Stimulated activated CD8-positive, alpha-beta memory T cell treated with anti-CD3 and anti-CD28 coated beads, Interleukin-15, amount 100 ng/mL, for 4 hours (primary cell): Measurements from ENCODE around the gene NUCB1.
"Not testable (repeated sequence)": the region's sequence is repeated elsewhere in the genome, so short reads cannot be mapped to it uniquely, and the experiment has no call there.

Experiments
- DNase-seq, 2 donors: peaks; one replicate each; pipeline ENCODE4 v3.0.0-alpha.2; 2020; ENCODE audit warnings: low read depth in 2 of 2

NUCB1 gene

DNA sequence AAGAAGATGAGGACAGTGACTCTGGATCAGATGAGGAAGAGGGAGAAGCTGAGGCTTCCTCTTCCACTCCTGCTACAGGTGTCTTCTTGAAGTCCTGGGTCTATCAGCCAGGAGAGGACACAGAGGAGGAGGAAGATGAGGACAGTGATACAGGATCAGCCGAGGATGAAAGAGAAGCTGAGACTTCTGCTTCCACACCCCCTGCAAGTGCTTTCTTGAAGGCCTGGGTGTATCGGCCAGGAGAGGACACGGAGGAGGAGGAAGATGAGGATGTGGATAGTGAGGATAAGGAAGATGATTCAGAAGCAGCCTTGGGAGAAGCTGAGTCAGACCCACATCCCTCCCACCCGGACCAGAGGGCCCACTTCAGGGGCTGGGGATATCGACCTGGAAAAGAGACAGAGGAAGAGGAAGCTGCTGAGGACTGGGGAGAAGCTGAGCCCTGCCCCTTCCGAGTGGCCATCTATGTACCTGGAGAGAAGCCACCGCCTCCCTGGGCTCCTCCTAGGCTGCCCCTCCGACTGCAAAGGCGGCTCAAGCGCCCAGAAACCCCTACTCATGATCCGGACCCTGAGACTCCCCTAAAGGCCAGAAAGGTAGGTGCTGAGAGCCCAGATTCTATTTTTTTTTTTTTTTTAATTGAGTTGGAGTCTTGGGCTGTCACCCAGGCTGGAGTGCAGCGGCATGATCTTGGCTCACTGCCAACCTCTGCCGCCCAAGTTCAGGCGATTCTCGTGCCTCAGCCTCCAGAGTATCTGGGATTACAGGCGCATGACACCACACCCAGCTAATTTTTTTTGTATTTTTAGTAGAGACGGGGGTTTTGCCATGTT is 25.6 kb upstream of the NUCB1 start:
- no peak for DNase-seq

DNA sequence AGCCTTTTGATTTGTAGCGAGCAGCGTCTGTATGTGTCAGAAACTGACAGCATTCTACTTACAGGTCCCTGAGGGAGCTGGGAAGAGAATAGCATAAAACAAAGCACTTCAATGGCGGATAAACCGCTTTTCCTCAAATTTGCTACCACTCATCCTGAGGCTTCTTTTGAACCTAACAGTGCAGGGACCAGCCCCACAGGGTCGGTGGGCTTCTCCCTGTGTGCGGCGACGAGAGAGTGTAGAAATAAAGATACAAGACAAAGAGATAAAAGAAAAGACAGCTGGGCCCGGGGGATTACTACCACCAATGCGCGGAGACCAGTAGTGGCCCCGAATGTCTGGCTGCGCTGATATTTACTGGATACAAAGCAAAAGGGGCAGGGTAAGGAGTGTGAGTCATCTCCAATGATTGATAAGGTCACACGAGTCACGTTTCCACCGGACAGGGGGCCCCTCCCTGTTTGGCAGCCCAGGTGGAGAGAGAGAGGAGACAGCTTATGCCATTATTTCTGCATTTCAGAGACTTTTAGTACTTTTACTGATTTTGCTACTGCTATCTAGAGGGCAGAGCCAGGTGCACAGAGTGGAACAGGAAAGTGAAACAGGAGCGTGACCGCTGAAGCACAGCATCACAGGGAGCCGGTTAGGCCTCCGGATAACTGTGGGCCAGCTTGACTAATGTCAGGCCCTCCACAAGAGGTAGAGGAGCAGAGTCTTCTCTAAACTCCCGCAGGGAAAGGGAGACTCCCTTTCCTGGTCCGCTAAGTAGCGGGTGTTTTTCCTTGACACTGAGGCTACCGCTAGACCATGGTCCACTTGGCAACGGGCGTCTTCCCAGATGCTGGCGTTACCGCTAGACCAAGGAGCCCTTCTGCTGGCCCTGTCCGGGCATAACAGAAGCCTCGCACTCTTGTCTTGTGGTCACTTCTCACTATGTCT is 23.8 kb upstream of the NUCB1 start:
- DNase-seq, result not testable (repeated sequence)

DNA sequence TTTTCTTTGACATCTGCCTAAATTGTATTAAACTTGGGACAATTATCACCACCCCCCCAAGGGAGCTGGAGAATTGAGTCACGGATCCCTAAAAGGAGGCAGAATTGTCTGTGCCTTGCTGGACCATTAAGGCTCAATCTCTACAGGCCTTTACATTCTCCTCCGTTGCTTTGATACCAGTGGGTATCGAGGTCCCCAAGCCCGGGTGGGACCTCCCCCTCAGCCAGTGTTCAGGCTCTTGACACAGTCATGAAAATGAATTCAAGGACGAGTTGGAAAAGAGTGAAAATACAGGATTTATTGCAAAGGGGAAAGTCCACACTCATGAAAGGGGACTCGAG is 22.3 kb upstream of the NUCB1 start:
- no peak for DNase-seq

DNA sequence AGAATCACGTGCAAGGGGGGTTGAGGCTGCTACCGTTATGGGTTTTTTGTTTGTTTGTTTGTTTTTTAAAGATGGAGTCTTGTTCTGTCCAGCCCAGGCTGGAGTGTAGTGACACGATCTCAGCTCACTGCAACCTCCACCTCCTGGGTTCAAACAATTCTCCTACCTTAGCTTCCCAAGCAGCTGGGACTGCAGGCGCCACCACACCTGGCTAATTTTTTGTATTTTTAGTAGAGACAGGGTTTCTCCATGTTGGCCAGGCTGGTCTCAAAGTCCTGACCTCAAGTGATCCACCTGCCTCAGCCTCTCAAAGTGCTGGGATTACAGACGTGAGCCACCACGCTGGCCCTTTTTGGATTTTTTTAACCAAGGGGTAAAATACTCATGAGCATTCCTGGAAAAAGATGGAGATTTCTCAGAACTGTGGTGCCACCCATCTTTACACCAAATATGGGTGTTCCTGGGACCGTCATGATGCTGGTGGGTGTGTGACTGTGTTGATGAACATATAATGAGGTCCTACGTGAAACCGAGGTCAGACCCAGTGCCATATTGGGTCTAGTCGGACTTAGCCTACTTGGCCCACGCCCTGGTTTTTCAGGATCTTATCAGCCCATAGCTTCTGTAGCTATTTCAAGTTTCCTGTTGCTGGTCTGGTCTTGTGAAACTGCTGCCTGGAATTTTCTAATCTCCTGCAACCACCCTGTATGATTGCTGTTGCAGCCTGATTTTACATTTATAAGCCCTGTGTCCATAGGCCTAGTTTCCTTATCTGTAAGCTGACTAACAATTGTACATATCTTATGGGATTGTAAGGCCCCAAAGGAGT is 21.7 kb upstream of the NUCB1 start:
- no peak for DNase-seq

DNA sequence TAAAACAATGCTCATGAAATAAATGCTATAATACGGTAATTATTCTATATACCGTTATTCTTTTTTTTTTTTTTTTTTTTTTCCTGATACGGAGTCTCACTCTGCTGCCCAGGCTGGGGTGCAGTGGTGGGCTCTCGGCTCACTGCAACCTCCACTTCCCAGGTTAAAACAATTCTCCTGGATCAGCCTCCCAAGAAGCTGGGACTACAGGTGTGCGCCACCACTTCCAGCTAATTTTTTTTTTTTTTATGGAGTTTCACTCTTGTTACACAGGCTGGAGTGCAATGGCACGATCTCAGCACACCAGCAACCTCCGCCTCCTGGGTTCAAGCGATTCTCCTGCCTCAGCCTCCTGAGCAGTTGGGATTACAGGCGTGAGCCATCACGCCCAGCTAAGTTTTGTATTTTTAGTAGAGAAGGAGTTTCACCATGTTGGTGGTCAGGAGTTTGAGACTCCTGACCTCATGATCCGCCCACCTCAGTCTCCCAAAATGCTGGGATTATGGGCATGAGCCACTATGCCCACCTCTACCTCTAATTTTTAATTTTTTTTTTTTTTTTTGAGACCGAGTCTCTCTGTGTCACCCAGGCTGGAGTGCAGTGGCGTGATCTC is 21.0 kb upstream of the NUCB1 start:
- no peak for DNase-seq

DNA sequence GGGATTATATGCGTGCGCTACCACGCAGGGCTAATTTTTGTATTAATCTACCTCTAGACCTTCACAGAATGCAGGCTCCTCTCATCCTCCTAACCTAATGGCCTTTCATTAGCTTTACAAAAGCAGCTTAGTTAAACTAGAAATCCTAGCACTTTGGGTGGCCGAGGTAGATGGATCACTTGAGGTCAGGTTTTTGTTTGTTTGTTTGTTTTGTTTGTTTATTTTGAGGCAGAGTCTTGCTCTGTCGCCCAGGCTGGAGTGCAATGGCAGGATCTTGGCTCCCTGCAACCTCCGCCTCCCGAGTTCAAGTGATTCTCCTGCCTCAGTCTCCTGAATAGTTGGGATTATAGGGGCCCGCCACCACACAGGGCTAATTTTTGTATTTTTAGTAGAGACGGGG is 20.4 kb upstream of the NUCB1 start:
- not testable (repeated sequence) for DNase-seq

DNA sequence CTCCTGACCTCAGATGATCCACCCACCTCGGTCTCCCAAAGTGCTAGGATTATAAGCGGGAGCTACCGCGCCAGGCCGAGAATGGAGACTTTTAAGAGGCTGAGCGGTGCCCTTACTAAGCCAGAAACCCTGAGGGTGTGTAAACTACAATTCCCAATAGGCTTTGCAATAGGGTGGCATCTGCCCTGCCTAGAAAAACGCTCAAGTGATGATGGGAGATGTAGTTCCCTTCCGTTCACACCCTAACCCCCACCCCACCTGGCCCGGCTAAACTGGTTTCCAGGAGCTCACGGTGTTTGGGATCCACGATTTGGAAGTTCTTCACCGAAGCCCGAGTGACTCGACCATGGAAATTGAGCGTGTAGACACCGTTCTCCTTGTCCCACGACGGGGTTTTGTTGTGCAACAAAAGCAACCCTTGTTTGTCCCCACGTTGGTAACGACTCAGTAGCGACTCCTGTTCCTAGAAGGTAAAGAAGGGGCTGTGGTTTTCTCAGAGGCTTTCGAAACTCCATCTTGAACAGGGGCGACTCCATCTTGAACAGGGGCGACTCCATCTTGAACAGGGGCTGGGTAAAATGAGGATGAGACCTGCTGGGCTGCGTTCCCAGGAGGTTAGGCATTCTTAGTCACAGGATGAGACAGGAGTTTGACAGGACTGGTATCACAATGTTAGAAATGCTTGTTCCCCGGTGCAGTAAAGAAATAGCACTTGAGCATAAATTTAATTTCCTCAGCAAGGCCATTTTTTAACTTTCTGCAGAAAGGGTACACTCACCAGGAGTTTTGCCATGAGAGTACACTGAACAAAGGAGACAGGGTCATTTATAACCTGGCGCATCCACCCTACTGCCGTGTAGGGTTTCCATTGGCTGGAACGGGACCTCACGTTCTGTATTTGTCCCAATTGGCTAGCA is 18.1 kb upstream of the NUCB1 start:
- no peak for DNase-seq

DNA sequence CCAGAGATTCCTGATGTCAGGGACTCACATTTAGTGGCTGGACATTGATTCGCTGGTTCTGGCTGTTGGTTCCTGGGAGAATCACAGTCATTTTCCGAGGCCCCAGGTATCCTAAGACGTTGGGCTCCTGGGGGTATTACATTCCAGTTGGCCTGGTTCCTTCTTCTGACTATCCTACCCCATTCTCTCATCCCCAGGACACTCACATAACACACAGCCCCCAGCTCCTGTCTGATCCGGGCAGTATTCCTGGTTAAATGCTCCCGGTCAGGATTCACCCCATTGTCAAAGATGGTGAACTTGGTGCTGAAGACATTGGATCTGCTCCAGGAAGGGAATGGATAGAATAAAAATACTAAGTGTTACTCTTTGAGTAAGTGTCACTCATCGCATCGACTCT is 16.4 kb upstream of the NUCB1 start:
- no peak for DNase-seq

DNA sequence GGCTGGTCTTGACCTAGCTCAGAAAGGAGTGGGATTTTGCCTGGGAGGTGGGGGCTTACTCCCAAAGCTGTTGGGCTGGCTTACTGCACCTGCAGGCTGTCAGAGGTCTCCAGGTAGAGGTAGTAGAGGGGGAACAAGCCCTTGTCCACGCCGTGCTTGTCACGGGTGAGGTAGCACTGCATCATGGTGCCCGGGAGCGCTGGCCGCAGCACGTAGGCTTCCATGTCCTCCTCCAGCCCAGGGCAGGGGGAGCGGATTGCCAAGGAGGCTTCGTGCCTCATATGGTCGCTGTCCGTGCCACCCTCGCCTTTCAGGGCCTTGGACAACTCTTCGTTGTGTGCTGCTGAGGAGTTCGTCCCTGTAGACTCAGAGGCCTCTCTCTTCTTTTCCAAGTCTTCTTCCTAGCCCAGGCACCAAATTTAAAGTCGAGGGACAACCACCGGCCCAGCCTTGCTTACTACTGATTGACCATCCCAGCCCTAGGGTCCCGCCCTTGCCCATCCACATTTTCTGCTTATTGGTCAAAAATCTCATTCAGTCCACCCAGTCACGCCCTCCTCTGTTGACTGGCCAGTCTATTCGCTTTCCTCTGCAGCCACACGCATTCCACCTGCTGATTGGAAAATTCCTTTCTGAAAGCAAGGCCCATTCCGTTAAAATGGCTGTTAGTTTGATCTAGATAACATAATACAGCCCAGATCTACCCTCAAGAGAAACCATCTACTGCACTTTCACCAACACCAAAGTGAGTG is 12.1 kb upstream of the NUCB1 start:
- DNase-seq, result no peak

DNA sequence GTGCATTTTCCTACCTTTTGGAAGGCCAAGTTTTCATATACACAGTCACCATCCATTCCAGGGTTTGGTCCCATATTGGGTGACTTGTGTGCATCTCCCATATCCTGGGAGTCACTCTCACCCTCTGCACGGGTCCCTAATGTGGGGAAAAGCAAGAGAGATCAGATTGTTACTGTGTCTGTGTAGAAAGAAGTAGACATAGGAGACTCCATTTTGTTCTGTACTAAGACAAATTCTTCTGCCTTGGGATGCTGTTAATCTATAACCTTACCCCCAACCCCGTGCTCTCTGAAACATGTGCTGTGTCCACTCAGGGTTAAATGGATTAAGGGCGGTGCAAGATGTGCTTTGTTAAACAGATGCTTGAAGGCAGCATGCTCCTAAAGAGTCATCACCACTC is 10.6 kb upstream of the NUCB1 start:
- not testable (repeated sequence) for DNase-seq

DNA sequence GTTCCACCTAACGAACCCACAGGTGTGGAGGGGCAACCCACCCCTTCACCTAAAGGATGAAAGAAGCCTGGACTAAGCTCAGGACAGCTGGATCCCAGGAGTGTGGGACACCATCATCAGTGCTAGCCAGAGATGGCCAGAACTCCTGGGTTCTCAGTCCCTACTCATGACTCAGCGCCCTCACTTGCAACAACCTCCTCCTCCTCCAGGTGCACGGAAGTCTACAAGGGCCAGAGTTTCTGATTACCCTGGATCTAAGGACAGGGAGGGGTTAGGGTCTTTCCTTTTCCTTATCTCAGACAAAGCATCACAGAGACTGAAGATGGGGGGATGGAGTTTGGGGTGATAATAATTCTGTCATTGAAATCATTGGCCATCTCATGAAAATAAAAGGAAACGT is 9.6 kb upstream of the NUCB1 start:
- DNase-seq, result no peak

DNA sequence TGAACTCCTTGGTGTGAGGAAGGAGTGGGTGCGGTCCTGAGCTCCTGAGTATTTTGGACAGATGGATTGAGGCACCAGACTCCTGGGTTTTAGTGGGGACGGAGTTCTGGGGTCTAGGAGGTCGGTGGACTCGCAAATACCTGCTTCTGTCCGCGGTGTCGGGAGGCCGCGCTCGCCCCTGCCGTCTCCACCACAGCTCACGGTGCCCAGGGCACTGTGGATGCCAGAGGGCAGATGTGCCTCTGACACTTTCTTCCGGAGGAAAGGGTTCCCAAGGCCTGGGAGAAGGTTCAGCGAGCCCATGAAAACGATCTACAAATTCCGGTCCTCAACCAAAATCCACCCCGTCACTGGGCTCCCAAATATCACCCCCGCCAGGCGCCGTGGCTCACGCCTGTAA is 4.9 kb upstream of the NUCB1 start:
- no peak for DNase-seq

DNA sequence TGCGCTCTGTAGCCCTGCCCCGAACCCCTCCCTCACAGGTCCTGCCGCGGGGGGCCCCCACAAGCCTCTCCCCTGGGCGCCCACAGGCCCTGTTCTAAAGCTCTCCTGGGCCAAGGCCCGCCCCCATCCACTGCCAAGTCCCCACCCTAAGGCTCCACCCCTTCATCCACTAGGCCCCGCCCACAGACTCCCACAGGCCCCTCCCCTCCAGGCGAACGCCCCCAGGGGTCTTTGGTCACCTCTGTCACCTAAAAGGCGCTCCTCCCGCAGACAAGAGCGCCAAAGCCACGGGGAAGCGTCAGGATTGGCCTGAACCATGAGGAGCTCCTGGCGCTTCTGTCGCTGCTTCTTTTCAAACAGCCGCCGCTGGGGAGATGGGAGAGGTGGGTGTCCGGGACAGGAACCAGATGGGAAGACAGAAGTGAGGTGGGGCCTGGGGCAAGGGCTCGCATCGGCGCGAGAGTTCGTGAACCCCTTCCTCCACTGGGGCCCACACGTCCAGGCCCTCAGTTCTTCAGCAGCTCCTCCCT is 3.9 kb upstream of the NUCB1 start:
- DNase-seq, result no peak

DNA sequence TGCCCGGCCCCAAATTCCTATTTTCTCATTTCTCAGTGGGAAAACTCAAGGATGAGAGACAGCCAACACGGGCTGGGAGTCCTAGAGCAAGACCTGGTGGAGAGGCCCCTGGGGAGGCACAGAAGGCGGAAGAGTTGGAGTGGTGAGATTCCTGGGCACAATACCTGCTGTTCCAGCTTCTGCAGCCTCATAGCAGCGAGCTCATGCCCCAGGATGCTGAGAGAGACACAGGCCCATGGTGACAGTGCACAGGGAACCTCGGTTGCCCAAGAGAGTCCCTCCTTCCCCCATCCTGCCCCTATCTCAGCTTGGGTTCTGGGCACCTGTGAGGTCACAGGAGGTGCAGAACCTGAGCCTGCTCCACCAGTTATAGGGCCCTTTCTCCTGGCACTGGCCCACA is 2.9 kb upstream of the NUCB1 start:
- no peak for DNase-seq

DNA sequence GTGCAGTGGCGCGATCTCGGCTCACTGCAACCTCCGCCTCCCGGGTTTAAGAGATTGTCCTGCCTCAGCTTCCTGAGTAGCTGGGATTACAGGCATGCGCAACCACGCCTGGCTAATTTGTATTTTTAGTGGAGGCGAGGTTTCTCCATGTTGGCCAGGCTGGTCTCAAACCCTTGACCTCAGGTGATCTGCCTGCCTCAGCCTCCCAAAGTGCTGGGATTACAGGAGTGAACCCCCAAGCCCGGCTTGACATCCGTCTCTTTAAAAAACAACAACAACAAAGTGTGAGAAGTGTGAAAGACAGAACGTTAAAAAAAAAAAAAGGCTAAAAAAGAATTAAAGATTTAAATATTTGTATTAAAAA is 744 bp upstream of the NUCB1 start:
- DNase-seq, result not testable (repeated sequence)

DNA sequence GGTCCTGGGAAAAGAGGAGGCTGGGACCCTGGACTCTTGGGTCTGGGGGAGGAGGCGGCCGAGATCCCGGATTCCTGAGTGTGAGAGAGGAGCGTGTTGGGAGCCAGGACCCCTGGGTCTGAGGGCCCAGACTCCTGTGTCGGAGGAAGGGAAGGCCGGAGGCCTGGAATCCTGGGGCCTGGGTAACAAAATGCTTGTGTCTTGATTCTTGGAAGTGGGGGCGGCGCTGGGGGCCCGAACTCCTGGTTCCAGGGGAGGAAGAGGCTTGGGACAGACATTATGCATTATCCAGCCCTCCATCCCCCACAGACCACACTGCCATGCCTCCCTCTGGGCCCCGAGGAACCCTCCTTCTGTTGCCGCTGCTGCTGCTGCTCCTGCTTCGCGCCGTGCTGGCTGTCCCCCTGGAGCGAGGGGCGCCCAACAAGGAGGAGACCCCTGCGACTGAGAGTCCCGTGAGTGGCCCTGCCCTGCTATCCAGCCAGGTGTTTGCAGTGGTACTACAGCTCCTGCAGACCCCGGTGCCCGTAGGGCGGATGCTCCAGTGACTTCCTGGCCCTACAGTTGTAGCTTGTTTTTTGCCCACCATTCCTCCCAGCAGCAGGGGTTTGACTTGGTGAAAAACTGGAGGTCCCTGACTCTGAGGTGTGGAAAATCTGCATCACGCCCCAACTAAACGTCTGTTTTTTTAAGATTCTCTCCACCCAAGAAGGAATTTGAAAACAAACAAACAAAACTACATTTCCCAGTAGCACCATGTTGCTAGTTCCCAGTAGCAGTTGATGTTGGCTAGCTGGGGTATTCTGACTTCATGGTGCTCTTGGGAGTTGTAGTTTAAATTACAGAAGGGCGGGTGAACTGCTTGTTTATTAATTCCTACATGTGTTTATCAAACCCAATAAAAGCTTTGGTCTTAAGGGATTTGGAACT is 630 bp downstream of the NUCB1 start:
- no peak for DNase-seq

DNA sequence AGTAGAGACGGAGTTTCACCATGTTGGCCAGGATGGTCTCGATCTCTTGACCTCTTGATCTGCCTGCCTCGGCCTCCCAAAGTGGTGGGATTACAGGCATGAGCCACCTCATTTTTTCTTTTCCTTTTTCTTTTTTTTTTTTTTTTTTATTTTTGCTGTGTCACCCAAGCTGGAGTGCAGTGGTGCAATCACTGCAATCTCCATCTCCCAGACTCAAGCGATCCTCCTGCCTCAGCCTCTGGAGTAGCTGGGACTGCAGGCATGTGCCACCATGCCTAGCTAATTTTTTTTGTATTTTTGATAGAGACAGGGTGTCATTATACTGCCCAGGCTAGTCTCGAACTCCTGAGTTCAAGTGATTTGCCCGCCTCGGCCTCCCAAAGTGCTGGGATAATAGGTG is 2.2 kb downstream of the NUCB1 start:
- not testable (repeated sequence) for DNase-seq

DNA sequence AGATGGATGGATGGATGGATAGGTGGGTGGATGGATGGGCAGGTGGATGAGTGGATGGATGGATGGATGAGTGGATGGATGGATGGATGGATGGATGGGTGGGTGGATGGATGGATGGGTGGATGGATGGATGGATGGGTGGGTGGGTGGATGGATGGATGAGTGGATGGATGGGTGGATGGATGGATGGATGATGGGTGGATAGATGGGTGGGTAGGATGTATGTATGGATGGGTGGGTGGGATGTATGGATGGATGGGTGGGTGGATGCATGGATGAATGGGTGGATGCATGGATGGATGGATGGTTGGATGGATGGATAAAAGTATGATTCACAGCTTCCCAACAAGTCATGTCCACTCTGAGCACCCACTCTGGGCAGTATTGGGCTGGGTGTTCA is 3.7 kb downstream of the NUCB1 start:
- not testable (repeated sequence) for DNase-seq

DNA sequence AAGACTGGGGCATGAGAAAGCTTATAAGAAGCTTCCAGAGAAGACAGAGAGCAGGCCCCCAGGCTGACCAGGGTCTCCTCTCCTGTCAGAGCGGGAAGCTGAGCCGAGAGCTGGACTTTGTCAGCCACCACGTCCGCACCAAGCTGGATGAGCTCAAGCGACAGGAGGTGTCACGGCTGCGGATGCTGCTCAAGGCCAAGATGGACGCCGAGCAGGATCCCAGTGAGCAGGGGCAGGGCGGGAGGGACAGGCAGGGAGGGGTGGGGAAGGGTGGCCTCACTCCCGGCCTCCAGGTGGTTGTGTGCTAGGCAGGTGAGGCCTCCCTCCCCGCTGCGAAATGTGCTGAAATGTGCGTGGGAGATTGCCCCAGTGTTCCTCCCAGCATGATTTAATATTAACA is 5.6 kb downstream of the NUCB1 start:
- DNase-seq, result no peak
